IPS-11a (cell line): ENCODE data around the gene EEPD1.
"Not testable (repeated sequence)": the region's sequence is repeated elsewhere in the genome, so short reads cannot be mapped to it uniquely, and the experiment has no call there.

Experiments used
- H3K4me3 ChIP-seq: one replicate; pipeline ENCODE4 v1.5.1; 2013; ENCODE audit warnings: low read depth, low read length, control low read depth

EEPD1 gene

DNA sequence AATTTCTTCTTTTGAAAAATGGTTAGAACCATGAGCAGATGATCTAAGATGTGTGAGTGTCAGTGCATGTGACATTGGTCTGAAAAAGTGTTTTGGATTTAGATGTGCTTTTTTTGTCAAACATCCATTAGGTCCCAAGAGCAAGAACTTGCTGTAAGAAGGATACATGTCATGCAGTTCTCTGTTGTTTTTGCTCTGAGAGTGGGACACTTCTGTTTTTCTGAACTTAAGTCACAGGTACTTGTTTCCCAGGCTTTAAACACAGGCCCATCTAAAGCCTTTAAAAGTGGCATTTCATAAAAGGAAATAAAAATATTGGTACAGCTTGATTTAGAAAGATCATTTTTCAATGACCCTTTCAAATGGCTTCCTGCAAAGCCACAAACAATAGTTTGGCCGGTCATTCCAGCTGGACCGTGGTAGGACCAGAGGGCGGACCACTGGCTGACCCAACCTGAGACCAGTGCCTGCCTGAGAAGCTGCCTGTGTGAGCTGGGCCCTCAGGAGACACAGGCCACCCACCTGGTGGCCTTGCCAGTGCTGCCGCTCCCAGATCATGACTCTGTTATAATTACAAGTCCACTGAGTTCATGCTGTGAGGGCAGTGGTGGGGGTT is 92.7 kb downstream of the EEPD1 start:
- no peak overlapping the region for H3K4me3 ChIP-seq

DNA sequence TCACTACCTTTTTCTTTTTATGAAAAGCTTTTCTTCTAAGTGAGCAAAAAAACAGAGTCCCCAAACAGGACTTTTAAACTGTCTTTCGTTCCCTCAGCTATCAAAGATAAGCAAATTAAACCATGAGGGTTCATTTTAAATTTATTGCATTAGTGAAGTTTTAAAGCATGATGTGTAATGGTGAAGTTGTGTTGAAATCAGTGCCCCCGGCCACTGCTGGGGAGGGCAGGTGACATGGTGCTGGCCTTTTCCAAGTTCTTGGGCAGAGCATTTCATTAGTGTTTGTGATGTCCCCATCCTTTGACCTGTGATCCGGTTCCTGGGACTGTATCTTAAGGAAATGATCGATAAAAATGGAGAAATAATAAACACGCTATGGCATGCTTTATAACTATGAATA is 96.0 kb downstream of the EEPD1 start:
- no peak overlapping the region for H3K4me3 ChIP-seq

DNA sequence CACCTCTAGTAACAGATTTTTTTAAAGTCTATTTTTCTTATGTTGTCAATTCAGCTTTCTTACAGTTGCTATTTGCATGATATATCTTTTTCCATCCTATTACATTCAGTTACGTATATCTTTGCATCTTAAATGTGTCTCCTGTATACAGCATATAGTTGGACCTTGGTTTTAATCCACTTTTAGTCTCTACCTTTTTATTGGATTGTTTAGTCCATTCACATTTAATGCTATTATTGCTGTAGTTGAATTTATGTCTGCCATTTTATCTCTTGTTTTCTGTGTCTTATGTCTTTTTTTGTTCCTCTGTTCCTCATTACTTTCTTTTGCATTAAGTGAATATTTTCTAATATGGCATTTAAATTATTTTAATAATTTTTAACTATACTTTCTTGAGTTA is 100.6 kb downstream of the EEPD1 start:
- H3K4me3 ChIP-seq = no peak overlapping the region

DNA sequence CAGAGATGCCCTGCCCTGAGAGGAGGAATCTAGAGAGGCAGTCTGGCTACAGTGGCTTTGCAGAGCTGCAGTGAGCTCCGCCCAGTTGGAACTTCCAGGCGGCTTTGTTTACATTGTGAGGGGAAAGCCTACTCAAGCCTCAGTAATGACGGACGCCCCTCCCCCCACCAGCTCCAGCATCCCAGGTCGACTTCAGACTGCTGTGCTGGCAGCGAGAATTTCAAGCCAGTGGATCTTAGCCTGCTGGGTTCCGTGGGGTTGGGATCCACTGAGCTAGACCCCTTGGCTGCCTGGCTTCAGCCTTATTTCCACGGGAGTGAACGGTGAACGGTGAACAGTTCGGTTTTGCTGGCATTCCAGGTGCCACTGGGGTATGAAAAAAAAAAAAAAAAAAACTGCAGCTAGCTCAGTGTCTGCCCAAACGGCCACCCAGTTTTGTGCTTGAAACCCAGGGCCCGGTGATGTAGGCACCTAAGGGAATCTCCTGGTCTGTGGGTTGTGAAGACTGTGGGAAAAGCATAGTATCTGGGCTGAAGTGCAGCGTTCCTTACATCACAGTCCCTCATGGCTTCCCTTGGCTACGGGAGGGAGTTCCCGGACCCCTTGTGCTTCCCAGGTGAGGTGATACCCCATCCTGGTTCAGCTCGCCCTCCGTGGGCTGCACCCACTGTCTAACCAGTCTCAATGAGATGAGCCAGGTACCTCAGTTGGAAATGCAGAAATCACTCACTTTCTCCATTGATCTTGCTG is 105.6 kb downstream of the EEPD1 start:
- H3K4me3 ChIP-seq = not testable (repeated sequence)

DNA sequence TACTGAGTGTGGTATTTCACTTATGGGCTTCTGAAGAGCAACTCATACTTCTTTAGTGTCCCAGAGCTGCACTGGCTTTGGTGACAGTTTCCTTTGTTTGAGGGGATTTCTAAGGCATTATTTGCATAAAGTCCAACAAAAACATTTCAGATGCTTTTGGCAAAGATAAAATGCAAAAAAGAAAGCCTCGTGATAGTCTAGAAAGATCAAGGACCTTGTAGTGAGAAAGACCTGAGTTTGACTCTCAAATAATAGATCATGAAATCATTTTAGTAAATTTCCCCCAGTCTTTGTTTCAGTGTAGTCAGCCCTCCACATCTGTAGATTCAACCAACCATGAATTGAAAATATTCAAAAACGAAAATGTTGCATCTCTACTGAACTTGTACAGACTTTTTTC is 107.4 kb downstream of the EEPD1 start:
- H3K4me3 ChIP-seq = no peak overlapping the region

DNA sequence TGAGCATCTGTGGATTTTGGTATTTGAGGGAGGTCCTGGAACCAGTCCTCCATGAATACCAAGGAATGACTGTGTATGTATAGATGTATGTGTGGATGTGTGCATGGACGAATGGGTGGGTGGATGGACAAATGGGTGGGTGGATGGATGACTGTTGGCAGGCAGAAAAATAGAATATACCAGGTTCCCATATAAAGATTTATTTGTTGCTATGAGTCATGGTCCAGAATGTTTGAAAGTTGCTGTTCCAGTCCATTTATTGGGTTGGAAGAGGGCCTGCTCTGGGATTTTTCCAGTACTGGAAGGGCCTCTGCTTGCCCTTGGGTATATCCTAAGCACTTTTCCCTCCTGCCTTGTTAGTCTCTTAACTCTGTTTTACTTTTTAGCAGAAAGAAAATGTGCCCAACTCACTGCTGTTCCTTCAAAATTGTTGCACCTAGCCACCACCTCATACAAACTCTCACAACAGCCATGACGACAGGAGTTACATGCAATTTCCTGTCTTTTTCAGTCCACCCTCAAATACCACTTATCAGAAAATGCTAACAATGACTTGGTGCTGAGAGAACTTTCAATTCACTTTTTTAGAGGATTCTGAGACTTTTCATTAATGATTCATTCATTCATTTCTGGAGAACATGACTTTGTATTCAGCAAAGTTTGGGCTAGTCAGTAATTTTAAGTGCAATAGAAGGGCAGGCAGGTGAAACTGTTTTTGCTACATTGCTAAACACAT is 108.1 kb downstream of the EEPD1 start:
- no peak overlapping the region for H3K4me3 ChIP-seq

DNA sequence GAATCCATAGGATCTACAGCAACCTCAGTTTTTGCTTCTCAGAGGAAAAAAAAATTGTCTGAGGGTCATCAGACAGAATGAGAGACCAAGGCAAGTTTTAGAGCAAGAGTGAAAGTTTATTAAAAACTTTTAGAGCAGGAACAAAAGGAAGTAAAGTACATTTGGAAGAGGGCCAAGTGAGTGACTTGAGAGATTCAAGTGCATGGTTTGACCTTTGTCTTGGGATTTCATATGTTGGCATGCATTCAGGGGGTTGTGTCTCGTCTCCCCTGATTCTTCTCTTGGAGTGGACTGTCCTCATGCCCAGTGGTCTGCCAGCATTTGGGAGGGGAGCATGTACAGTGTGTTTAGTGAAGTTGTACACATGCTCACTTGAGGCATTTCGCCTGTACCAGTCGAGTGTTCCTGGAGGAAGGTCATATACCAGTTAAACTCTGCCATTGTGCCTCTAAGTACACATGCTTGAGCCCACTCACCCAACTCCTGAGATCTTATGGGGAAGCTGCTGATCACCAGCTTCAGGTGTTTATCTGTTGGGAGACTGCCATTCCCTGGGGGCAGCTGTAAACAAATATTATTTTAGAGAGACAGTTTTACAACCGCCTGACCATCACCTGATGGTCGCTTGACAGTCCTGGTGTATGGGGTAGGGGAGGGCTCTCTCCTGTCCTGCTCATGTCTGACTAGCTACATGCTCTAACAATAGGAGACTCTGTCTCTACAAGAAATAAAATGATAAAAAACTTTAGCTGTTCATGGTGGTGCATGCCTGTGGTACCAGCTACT is 109.4 kb downstream of the EEPD1 start:
- H3K4me3 ChIP-seq = no peak overlapping the region

DNA sequence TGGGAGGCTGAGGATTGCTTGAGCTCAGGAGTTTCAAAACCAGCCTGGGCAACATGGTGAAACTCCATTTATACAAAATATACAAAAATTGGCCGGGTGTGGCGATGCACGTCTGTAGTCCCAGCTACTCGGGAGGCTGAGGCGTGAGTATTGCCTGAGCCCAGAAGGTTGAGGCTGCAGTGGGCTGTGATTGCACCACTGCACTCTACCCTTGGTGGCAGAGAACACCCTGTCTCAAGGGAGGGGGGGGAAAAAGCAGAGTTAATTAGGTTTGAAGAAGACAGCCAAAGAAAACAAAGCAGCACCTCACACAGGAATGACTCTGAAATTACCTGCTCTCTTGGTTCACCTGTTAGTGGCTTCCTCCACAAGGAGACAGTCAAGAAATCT is 110.0 kb downstream of the EEPD1 start:
- H3K4me3 ChIP-seq = no peak overlapping the region

DNA sequence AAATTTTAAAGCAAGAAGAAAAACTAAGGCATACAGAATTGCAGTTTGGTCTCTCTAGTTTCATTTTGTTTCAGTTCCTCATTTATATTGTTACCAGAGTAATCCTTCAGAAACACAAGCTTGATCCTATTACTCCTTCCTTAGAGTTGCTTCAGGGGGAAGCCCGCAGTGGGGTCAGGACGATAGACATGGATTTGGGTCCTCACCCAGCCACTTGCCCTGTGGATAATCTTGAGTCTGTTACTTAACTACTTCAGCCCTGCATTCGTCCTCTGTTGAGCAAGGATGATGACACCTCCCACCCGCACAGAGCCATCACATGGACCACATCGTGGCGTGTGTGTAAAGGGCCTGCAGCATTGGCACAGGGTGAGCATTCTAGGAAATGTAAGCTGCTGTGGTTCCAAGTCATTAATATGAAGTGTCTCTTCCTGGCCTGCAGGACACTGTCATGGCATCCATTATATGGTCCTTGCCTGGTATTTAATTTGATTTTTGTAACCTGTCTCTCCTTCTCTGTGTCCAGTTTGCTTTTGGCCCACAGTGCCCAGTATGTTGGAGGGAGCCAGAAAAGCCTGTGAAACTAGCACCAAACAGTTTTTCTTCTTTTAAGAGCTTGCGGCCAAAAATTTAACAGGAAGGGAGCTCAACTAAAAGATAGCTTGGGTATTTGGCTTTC is 111.2 kb downstream of the EEPD1 start:
- no peak overlapping the region for H3K4me3 ChIP-seq

DNA sequence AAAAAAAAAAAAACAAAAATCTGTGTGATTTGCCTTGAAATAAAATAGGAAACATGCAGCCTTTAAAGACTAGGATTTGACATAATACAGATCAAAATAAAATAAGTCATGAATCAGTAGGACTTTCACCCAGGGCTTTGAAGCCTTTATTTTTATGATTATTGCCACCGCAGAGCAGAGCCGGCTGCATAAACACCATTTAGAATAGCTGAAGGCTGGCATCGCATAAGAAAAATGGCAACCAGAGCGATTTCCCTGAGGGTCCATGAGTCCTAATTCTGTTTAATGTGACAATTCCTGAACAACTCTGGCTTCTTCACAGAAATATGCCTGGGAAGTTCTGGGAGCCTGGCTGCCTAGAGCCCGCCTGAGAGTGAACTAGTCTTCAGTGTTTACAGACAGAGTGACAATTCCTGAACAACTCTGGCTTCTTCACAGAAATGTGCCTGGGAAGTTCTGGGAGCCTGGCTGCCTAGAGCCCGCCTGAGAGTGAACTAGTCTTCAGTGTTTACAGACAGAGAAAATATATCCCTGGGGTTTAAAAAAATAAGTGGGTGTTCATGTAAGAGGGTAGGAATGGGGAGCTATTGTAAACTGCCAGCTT is 112.0 kb downstream of the EEPD1 start:
- H3K4me3 ChIP-seq = no peak overlapping the region

DNA sequence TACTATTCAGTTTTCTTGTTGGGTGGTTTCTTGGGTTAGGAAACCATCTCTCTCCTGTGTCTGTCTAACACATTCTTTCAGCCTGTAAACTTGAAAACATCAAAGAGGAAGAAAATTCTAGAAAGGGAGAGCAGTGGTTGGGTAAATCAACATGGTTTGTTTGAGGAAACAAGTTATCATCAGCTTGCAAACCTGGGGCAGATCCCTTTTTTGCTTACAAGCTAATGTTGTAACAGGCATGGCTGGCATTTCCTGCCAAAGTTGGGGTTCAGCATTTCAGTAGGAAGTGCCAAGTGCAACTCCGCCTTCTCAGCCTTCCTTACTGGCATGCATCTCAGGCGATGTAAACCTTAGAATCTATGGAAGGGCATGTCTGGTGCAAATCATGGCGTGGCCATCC is 112.6 kb downstream of the EEPD1 start:
- H3K4me3 ChIP-seq = no peak overlapping the region

DNA sequence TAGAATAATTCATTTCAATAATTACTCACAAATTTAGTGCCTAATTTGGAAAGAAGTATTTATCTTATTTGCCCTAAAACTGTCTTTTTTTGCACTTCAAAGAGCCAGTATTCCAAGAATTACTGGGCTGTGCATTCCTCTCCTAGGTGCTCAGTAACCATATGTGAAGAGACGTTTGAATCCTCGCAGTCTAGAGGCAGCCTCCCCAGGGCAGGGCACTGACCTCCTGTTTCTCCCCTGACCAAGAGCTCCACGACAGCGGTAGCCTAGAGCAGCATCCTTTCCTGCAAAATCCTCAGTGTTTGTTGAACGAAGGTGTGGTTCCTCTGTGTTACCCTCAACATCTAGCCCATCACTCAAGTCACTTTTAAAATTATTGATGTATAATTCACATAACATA is 113.1 kb downstream of the EEPD1 start:
- no peak overlapping the region for H3K4me3 ChIP-seq

DNA sequence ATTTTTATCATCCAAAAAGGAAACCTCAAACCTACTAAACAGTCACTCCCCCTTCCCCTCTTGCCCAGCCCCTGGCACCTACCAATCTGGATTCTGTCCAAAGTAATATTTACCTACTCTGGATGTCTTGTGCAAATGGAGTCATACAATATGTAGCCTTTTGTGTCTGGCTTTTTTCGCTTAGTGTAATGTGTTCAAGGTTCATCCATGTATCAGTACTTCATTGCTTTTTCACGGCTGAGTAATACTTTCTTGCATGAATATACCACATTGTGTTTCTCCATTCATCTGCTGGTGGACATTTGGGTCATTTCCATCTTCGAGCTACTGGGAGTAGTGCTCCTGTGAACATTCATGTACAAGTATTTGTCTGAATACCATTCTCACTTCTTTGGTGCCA is 113.6 kb downstream of the EEPD1 start:
- H3K4me3 ChIP-seq = no peak overlapping the region

DNA sequence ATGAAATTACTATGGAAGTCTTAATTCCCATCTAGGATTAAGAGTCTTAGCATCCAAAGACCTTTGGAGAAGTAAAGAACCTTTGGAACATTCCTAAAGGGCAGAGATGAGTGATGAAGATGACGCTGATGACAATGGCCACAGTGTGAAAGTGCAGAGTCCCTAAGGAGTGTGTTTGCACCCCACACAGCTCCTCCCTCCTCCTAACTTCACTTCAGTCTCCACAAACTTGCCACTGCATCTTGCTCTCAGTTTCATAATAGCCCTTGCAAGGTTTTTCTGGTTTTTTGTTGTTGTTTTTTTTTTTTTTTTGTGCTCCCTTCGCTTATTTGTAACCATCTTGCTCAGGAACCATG is 119.1 kb downstream of the EEPD1 start:
- no peak overlapping the region for H3K4me3 ChIP-seq

DNA sequence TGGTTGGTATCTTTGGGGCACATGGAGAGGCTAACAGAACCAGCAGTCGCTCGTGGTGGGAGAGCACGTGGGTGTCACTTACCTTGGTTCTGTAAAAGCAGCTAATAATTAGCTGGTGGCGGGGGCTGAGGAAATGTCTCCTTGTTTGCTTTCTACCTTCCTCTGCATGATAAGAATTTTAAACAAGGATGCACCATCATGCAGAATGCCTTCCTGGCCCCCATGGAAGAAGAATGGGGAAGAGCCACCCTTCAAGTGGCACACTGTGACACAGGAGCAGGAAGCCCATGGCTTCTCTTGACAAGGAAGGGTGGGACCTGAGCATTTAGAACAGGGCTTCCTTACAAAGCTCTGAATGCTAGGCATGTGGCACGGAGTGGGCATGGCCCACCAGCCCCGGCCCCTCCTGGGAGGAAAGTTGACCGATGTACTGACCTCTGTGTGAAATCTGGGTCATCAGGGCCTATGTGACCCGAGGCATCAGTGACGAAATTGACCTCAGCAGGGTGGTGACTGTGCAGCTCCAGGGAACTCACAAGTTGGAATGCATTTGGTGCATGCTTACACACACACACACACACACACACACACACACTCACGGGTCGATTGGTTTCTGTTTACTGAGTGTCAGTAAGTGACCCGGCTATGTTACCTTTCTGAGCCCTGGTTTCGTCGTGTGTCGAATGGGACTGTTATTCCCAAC is 119.7 kb downstream of the EEPD1 start:
- no peak overlapping the region for H3K4me3 ChIP-seq

DNA sequence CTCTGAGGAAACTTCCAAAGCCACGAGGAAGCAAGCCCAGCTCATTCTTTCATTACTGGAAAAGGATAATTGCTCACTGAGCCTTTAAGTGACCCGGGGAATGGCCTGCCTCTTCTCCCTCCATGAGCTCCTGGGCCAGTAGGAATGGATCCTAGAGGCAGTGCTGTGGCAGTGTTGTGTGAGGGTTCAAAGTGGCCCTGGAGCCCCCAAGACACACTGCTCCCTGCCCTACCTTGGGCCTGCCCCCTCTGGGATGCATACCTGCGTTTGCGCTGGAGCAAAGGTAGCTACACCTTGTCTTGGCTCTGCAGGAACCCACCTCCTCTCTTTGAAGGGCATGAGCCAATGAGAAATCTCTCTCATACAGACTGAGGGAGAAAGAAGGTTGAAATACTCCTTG is 120.8 kb downstream of the EEPD1 start:
- H3K4me3 ChIP-seq = no peak overlapping the region

DNA sequence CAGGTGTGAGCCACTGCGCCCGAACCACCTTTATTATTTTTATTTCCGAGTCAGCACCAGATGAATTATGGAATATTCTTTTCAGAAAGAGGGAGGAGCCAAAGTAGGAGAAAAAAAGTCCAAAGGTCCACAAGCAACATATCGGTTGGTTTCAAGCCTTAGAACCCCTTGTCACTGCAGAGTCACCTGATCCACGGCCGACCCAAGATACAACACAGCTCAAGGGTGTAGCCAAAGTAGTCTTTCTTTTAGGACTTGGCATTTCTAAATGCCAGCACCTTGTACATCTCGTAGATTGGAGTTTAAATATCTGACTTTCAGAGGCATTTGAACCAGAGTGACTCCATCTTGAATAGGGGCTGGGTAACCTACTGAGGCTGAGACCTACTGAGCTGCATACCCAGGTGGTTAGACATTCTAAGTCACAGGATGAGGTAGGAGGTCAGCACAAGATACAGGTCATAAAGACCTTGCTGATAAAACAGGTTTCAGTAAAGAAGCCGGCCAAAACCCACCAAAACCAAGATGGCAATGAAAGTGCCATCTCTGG is 122.8 kb downstream of the EEPD1 start:
- H3K4me3 ChIP-seq = no peak overlapping the region

DNA sequence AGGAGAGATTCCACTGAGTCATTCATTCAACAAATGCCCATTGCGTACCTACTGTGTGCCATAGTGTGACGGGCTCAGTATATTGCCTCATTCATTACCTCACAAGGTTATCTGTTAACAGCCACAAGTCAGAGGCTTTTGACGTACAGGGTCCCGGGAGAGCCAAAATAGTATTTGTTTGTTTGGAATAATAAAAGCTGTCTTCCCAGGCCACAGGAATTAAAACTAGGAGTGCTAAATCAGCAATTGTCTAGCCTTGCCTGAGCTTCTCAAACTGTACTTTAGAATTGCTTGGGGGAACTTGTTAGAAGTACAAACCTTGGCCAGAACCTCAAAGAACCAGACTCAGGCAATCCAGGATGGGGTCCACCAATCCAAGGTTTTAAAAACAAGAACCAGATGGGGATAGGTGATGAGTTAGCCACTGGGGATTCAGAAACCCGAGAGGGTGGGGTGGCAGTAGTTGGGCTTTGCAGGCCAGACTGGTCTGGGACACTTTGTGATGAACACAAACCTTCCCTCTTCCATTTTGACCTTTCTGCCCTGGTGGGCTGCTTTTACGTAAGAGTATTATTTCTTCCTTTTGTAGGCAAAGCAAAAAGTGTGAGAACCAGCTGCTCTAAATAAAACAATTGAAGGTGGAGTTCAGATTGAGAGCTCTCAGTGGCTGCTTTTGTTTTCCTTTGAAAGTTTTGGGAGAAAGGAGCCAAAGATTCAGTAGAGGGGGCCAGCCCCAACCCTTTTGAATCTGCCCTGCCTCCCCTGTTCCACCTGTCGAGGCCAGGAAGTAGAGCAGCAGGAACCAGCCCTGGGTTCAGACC is 123.6 kb downstream of the EEPD1 start:
- H3K4me3 ChIP-seq = no peak overlapping the region

DNA sequence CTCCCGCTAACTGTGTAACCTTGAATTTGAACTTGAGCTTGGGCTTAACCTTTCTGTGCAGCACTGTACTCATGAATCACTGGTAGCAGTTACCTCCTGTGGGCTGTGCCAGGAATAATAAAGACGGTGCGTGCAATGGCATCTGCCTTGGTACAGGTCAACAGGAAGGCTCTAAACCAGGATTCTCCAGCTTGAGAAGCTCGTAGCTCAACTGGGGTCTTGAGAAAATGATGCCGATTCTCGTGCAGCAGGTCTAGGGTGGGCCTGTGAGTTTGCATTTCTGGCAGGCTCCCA is 124.1 kb downstream of the EEPD1 start:
- H3K4me3 ChIP-seq = no peak overlapping the region
